ENCODE data around the gene KMT5B. TPM values are rescaled to one million over a fixed set of nuclear protein-coding genes. Genes with fewer than 3 reads are reported as not detected.

The KMT5B gene
- total and polyA plus RNA-seq, 9 donors, result 25.5 to 59.1 (median 50.4) TPM

- 62 to 69% (median 64%) methylated on average over 7 of the region's 7 CpGs for WGBS, 3 donors
- no peak overlapping the region for H3K27ac ChIP-seq
- H3K4me1 ChIP-seq (ENCODE audit: insufficient read depth), result no peaks in the 10 kb centered on the region
- TF ChIP-seq POLR2A (IDR thresholded peaks at IDR 0.05) (no peak), EP300 (IDR thresholded peaks at IDR 0.05) (no peak), CTCF (IDR thresholded peaks at IDR 0.05) (no peak)
- intact Hi-C loops (cut with DNase I), result no loop called here
- H3K4me3 ChIP-seq, result no peak overlapping the region
- no peaks in the 10 kb centered on the region for H3K27me3 ChIP-seq
- H3K9me3 ChIP-seq, result no peaks in the 10 kb centered on the region
- DNase-seq, result no peak
- H3K36me3 ChIP-seq, result no peaks in the 10 kb centered on the region
Measured at GRCh38 chr11:68160100-68160695, 52.9 kb downstream of the KMT5B start.

- no peaks in the 10 kb centered on the region for H3K4me1 ChIP-seq (ENCODE audit: insufficient read depth)
- no peak overlapping the region for H3K4me3 ChIP-seq
- H3K27me3 ChIP-seq, result no peaks in the 10 kb centered on the region
- WGBS, 3 donors, result 68 to 82% (median 69%) methylated on average over 6 of the region's 6 CpGs
- H3K9me3 ChIP-seq, result no peaks in the 10 kb centered on the region
- no peak for TF ChIP-seq EP300 (IDR thresholded peaks at IDR 0.05)
- no peak for TF ChIP-seq CTCF (IDR thresholded peaks at IDR 0.05)
- TF ChIP-seq POLR2A (IDR thresholded peaks at IDR 0.05), result no peak
- H3K27ac ChIP-seq, result no peak overlapping the region
- intact Hi-C loops (cut with DNase I), result no loop called here
- H3K36me3 ChIP-seq, result no peaks in the 10 kb centered on the region
- no peak for DNase-seq
Measured at GRCh38 chr11:68159665-68160064, 53.4 kb downstream of the KMT5B start.

- intact Hi-C loops (cut with DNase I), result no loop called here
- TF ChIP-seq POLR2A (IDR thresholded peaks at IDR 0.05) (no peak), CTCF (IDR thresholded peaks at IDR 0.05) (no peak), EP300 (IDR thresholded peaks at IDR 0.05) (no peak)
- H3K4me3 ChIP-seq, result no peak overlapping the region
- H3K27ac ChIP-seq, result no peak overlapping the region
- H3K9me3 ChIP-seq, result no peaks in the 10 kb centered on the region
- H3K27me3 ChIP-seq, result no peaks in the 10 kb centered on the region
- no peaks in the 10 kb centered on the region for H3K36me3 ChIP-seq
- 85 to 87% (median 86%) methylated on average over 9 of the region's 9 CpGs for WGBS, 3 donors
- DNase-seq, result no peak
- no peaks in the 10 kb centered on the region for H3K4me1 ChIP-seq (ENCODE audit: insufficient read depth)
Measured at GRCh38 chr11:68159161-68159560, 53.9 kb downstream of the KMT5B start.

- H3K27ac ChIP-seq, result no peak overlapping the region
- TF ChIP-seq POLR2A (IDR thresholded peaks at IDR 0.05), result no peak
- no peak for TF ChIP-seq EP300 (IDR thresholded peaks at IDR 0.05)
- no peak for TF ChIP-seq CTCF (IDR thresholded peaks at IDR 0.05)
- H3K9me3 ChIP-seq, result no peaks in the 10 kb centered on the region
- H3K27me3 ChIP-seq, result no peaks in the 10 kb centered on the region
- no peaks in the 10 kb centered on the region for H3K4me1 ChIP-seq (ENCODE audit: insufficient read depth)
- DNase-seq, result no peak
- 96 to 99% (median 96%) methylated on average over 14 of the region's 14 CpGs for WGBS, 3 donors
- no peak overlapping the region for H3K4me3 ChIP-seq
- H3K36me3 ChIP-seq, result no peaks in the 10 kb centered on the region
- intact Hi-C loops (cut with DNase I), result no loop called here
Measured at GRCh38 chr11:68158580-68158979, 54.5 kb downstream of the KMT5B start.

Measured in ovary (tissue), 9 donors.